Progenitor cell of endocrine pancreas (in vitro differentiated cells): Measurements from ENCODE around the gene PCSK9. TPM values are rescaled to one million over a fixed set of nuclear protein-coding genes. Genes with fewer than 3 reads are reported as not detected.

ENCODE experiments used
- DNase-seq: peaks from one replicate; pipeline ENCODE4 v3.0.0; 2021; ENCODE audit warnings: low spot score; ENCODE audit not compliant: unreplicated experiment
- H3K27ac Mint-ChIP-seq: 2 replicates; pipeline ENCODE4 v1.8.0; 2021; ENCODE audit warnings: mild to moderate bottlenecking, moderate library complexity, mixed read lengths
- H3K27me3 Mint-ChIP-seq: 2 replicates; pipeline ENCODE4 v1.8.0; 2021; ENCODE audit warnings: mixed read lengths
- H3K36me3 Mint-ChIP-seq: 2 replicates; pipeline ENCODE4 v1.8.0; 2022; ENCODE audit warnings: mixed read lengths; ENCODE audit not compliant: insufficient read depth
- H3K4me1 Mint-ChIP-seq: 2 replicates; pipeline ENCODE4 v1.8.0; 2021; ENCODE audit warnings: low read depth, mixed read lengths
- H3K4me3 Mint-ChIP-seq: 2 replicates; pipeline ENCODE4 v1.8.0; 2021; ENCODE audit warnings: low read depth, mild to moderate bottlenecking, moderate library complexity, mixed read lengths
- H3K9me3 Mint-ChIP-seq: 2 replicates; pipeline ENCODE4 v1.8.0; 2021; ENCODE audit warnings: low read depth, mixed read lengths
- CTCF ChIP-seq: fragments of 200-600 bp; sonication (generic); IDR thresholded peaks from one replicate; pipeline ENCODE4 v1.5.0; 2021; ENCODE audit warnings: antibody characterized with exemption, mild to moderate bottlenecking; ENCODE audit not compliant: unreplicated experiment
- total RNA-seq: library from RNA; stranded (reverse); gene quantifications from 2 replicates; pipeline ENCODE4 v1.2.1, GENCODE V29; 2021

The PCSK9 gene
- total RNA-seq, 1 donor from 2014 or later: 18.7 TPM

GRCh38 chr1:55070293-55071164 lies 31.2 kb downstream of the PCSK9 start:
- Mint-ChIP-seq H3K9me3 (no peaks in the 10 kb centered on the region), H3K27me3 (no peaks in the 10 kb centered on the region), H3K27ac (peak overlapping the region; percentile 46), H3K4me3 (no peak overlapping the region), H3K4me1 (peaks cover 5% of the 10 kb centered on the region), H3K36me3 (peaks cover 49% of the 10 kb centered on the region)
- no peak for TF ChIP-seq CTCF
- no peak for DNase-seq

GRCh38 chr1:55071477-55071876 lies 32.1 kb downstream of the PCSK9 start:
- Mint-ChIP-seq H3K36me3 (peaks cover 51% of the 10 kb centered on the region), H3K27ac (peak overlapping the region; percentile 9), H3K27me3 (no peaks in the 10 kb centered on the region), H3K9me3 (no peaks in the 10 kb centered on the region), H3K4me3 (no peak overlapping the region), H3K4me1 (peaks cover 5% of the 10 kb centered on the region)
- DNase-seq: no peak
- peak; percentile 56 for TF ChIP-seq CTCF

- no peak overlapping the region for H3K27ac Mint-ChIP-seq
- peaks cover 5% of the 10 kb centered on the region for H3K4me1 Mint-ChIP-seq
- H3K27me3 Mint-ChIP-seq: no peaks in the 10 kb centered on the region
- H3K36me3 Mint-ChIP-seq: peaks cover 46% of the 10 kb centered on the region
- H3K9me3 Mint-ChIP-seq: no peaks in the 10 kb centered on the region
- TF ChIP-seq CTCF: no peak
- DNase-seq: no peak
- no peak overlapping the region for H3K4me3 Mint-ChIP-seq
These were observed 34.0 kb downstream of the PCSK9 start for GRCh38 chr1:55073187-55073916.

- TF ChIP-seq CTCF: no peak
- no peak for DNase-seq
- no peaks in the 10 kb centered on the region for H3K9me3 Mint-ChIP-seq
- no peak overlapping the region for H3K4me3 Mint-ChIP-seq
- H3K36me3 Mint-ChIP-seq: peaks cover 40% of the 10 kb centered on the region
- H3K27me3 Mint-ChIP-seq: no peaks in the 10 kb centered on the region
- no peak overlapping the region for H3K27ac Mint-ChIP-seq
- peaks cover 5% of the 10 kb centered on the region for H3K4me1 Mint-ChIP-seq
These were observed 35.1 kb downstream of the PCSK9 start for GRCh38 chr1:55074455-55074854.

- no peak for TF ChIP-seq CTCF
- Mint-ChIP-seq H3K4me3 (no peak overlapping the region), H3K9me3 (no peaks in the 10 kb centered on the region), H3K27ac (no peak overlapping the region), H3K4me1 (no peaks in the 10 kb centered on the region), H3K36me3 (peaks cover 38% of the 10 kb centered on the region), H3K27me3 (no peaks in the 10 kb centered on the region)
- no peak for DNase-seq
These were observed 37.0 kb downstream of the PCSK9 start for GRCh38 chr1:55076356-55076755.
